Nephron progenitor cell (in vitro differentiated cells): ENCODE measurements around the gene SC5D.

Experiments used
- DNase-seq: peaks from one replicate; pipeline ENCODE4 v3.0.0; 2021
- H3K27ac Mint-ChIP-seq: 2 replicates; pipeline ENCODE4 v1.8.0; 2021; ENCODE audit warnings: mild to moderate bottlenecking, moderate library complexity, mixed read lengths
- H3K27me3 Mint-ChIP-seq: 2 replicates; pipeline ENCODE4 v1.8.0; 2021; ENCODE audit warnings: mild to moderate bottlenecking, low read depth, mixed read lengths; ENCODE audit not compliant: poor library complexity
- H3K36me3 Mint-ChIP-seq: 2 replicates; pipeline ENCODE4 v1.8.0; 2021; ENCODE audit warnings: low read depth, mixed read lengths
- H3K4me1 Mint-ChIP-seq: 2 replicates; pipeline ENCODE4 v1.8.0; 2021; ENCODE audit warnings: mixed read lengths
- H3K4me3 Mint-ChIP-seq: 2 replicates; pipeline ENCODE4 v1.8.0; 2021; ENCODE audit warnings: mild to moderate bottlenecking, moderate library complexity, mixed read lengths
- H3K9me3 Mint-ChIP-seq: 2 replicates; pipeline ENCODE4 v1.8.0; 2021; ENCODE audit warnings: mild to moderate bottlenecking, moderate library complexity, mixed read lengths
- CTCF ChIP-seq: fragments of 200-600 bp; sonication (generic); IDR thresholded peaks from 2 replicates; pipeline ENCODE4 v1.5.0; 2021; ENCODE audit warnings: antibody characterized with exemption

The SC5D gene

GRCh38 chr11:121249039-121249663 lies 43.4 kb upstream of the SC5D start:
- no peak overlapping the region for H3K4me3 Mint-ChIP-seq
- DNase-seq, result no peak
- H3K36me3 Mint-ChIP-seq, result no peaks in the 10 kb centered on the region
- peaks cover 9% of the 10 kb centered on the region for H3K9me3 Mint-ChIP-seq
- TF ChIP-seq CTCF, result peak; percentile 74
- H3K4me1 Mint-ChIP-seq, result peaks cover 21% of the 10 kb centered on the region
- H3K27ac Mint-ChIP-seq, result no peak overlapping the region
- H3K27me3 Mint-ChIP-seq, result peaks cover 3% of the 10 kb centered on the region

GRCh38 chr11:121250843-121251242 lies 41.7 kb upstream of the SC5D start:
- Mint-ChIP-seq H3K36me3 (no peaks in the 10 kb centered on the region), H3K4me3 (no peak overlapping the region), H3K9me3 (peaks cover 21% of the 10 kb centered on the region), H3K4me1 (peaks cover 21% of the 10 kb centered on the region), H3K27ac (no peak overlapping the region), H3K27me3 (peaks cover 3% of the 10 kb centered on the region)
- no peak for DNase-seq
- no peak for TF ChIP-seq CTCF

- Mint-ChIP-seq H3K4me1 (peaks cover 4% of the 10 kb centered on the region), H3K36me3 (no peaks in the 10 kb centered on the region), H3K27ac (no peak overlapping the region), H3K27me3 (peaks cover 3% of the 10 kb centered on the region), H3K4me3 (no peak overlapping the region), H3K9me3 (peaks cover 21% of the 10 kb centered on the region)
- no peak for DNase-seq
- no peak for TF ChIP-seq CTCF
Measured at GRCh38 chr11:121253951-121254350, 38.6 kb upstream of the SC5D start.

- no peak overlapping the region for H3K4me3 Mint-ChIP-seq
- TF ChIP-seq CTCF, result no peak
- H3K27ac Mint-ChIP-seq, result no peak overlapping the region
- no peaks in the 10 kb centered on the region for H3K4me1 Mint-ChIP-seq
- H3K9me3 Mint-ChIP-seq, result peaks cover 21% of the 10 kb centered on the region
- no peaks in the 10 kb centered on the region for H3K36me3 Mint-ChIP-seq
- H3K27me3 Mint-ChIP-seq, result peaks cover 3% of the 10 kb centered on the region
- DNase-seq, result no peak
Measured at GRCh38 chr11:121254756-121255155, 37.8 kb upstream of the SC5D start.

GRCh38 chr11:121255473-121256125 lies 37.0 kb upstream of the SC5D start:
- H3K9me3 Mint-ChIP-seq, result peaks cover 21% of the 10 kb centered on the region

More at GRCh38 chr11:121255473-121256125, 37.0 kb upstream of the SC5D start:
- Mint-ChIP-seq H3K27ac (no peak overlapping the region), H3K4me1 (no peaks in the 10 kb centered on the region), H3K4me3 (no peak overlapping the region), H3K36me3 (no peaks in the 10 kb centered on the region), H3K27me3 (no peaks in the 10 kb centered on the region)
- no peak for DNase-seq
- TF ChIP-seq CTCF, result no peak
